Kidney (tissue), 14 donors: ENCODE measurements around the gene APCDD1. TPM values are rescaled to one million over a fixed set of nuclear protein-coding genes. Genes with fewer than 3 reads are reported as not detected.
A peak's percentile ranks its signal among the peaks of the same experiment; 100 is the strongest.

Experiments
- DNase-seq, 5 donors: peaks; one replicate each; pipeline ENCODE4 v3.0.0-alpha.2; 2013 to 2020
- FAIRE-seq: peaks from 2 replicates; lab custom pipeline; 2012; peaks lifted over from hg19 to GRCh38; lab: Jason Lieb, UNC
- H3K27ac ChIP-seq, 2 donors: one replicate each; pipeline ENCODE4 v1.7.0; 2013; ENCODE audit warnings: low read depth in 2 of 2, low read length in 2 of 2, inconsistent platforms in 1 of 2
- H3K27me3 ChIP-seq: one replicate; pipeline ENCODE4 v1.7.1; 2013; ENCODE audit warnings: low read length, inconsistent platforms; ENCODE audit not compliant: control insufficient read depth, insufficient read depth
- H3K36me3 ChIP-seq, 3 donors: one replicate each; pipeline versions ENCODE4 v1.7.0 to v1.7.1; 2013; ENCODE audit warnings: low read length in 3 of 3, control low read depth in 1 of 3, inconsistent platforms in 1 of 3; ENCODE audit not compliant: insufficient read depth in 3 of 3, control insufficient read depth in 2 of 3
- H3K4me1 ChIP-seq, 3 donors: one replicate each; pipeline versions ENCODE4 v1.7.0 to v1.7.1; 2013; ENCODE audit warnings: low read length in 3 of 3, inconsistent platforms in 1 of 3, low read depth in 1 of 3; ENCODE audit not compliant: control insufficient read depth in 2 of 3, insufficient read depth in 2 of 3
- H3K4me3 ChIP-seq, 3 donors: one replicate each; pipeline versions ENCODE4 v1.7.0 to v1.8.1; 2013; ENCODE audit warnings: low read length in 3 of 3, control low read depth in 1 of 3, inconsistent platforms in 1 of 3
- H3K9ac ChIP-seq, 3 donors: one replicate each; pipeline versions ENCODE4 v1.7.0 to v1.7.1; 2013; ENCODE audit warnings: low read length in 3 of 3, control low read depth in 1 of 3, inconsistent platforms in 1 of 3
- H3K9me3 ChIP-seq, 3 donors: one replicate each; pipeline versions ENCODE4 v1.7.0 to v1.7.1; 2013; ENCODE audit warnings: low read length in 3 of 3, control low read depth in 1 of 3, inconsistent platforms in 1 of 3; ENCODE audit not compliant: control insufficient read depth in 2 of 3, insufficient read depth in 1 of 3
- intact Hi-C: fragments of 100-400 bp; cut with DNase I; formaldehyde crosslinking; loops from one replicate; pipeline ENCODE4 v1.11.1; 2022
- polyA plus RNA-seq: library from polyadenylated mRNA; stranded (reverse); fragments of 350-450 nt; fragmentation: Illumina TruSeq; extraction: RNeasy Lipid Tissue Mini Kit (QIAGEN cat#74804); gene quantifications from one replicate; pipeline ENCODE4 v1.2.3, GENCODE V29; 2014; ENCODE audit warnings: low read depth, low replicate concordance; ENCODE audit not compliant: insufficient read depth
- total RNA-seq: library from RNA; stranded (reverse); fragmentation: NEBNext Ultra II Directional; extraction: Animal tissue kit (Norgen Biotek cat#: 25700); gene quantifications from one replicate; pipeline ENCODE4 v1.2.1, GENCODE V29; 2021
- TF ChIP-seq, protein P1 (sequence below): IDR thresholded peaks from 3 replicates; pipeline ENCODE4 v1.5.1; 2012; ENCODE audit warnings: mild to moderate bottlenecking, moderate library complexity, borderline replicate concordance; ENCODE audit not compliant: insufficient read depth; ENCODE audit errors: extremely low read depth
- donor health status: control.
- donor health status: control.
- donor health status: control.
- donor health status: control.
- donor health status: control.
- donor health status: DM: yes; HTN: yes; CAD: no.
- donor health status: Normal renal cell carcinoma (clear cell type).

The APCDD1 gene
- total and polyA plus RNA-seq, 2 donors from 2014 or later = 2.8 to 22.9 TPM

DNA sequence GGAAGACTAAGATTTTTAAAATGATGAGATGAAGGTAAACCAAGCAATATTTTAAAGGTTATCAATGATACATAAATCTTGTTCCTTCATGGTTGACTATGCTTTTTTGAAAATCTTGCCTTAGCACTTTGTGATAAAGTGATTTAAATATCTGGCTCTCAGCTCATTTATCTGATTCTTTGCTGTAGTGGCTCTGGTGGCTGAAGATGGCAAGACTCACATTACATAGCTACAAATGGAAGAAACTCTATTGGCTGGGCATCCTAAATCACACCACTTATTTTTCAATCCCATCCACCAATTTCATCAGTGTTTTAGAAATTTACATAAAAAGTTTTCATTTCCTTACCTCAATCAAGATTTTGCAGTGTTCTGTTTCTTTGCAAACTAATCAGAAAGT, 16.6 kb upstream of the APCDD1 start:
- no peaks in the 10 kb centered on the region for H3K9me3 ChIP-seq
- no peak overlapping the region for H3K4me3 ChIP-seq
- no peak overlapping the region for H3K9ac ChIP-seq
- H3K4me1 ChIP-seq = no peaks in the 10 kb centered on the region
- H3K36me3 ChIP-seq = no peaks in the 10 kb centered on the region
- intact Hi-C loops = no loop called here
- no peak overlapping the region for H3K27ac ChIP-seq
- TF ChIP-seq, protein P1, sequence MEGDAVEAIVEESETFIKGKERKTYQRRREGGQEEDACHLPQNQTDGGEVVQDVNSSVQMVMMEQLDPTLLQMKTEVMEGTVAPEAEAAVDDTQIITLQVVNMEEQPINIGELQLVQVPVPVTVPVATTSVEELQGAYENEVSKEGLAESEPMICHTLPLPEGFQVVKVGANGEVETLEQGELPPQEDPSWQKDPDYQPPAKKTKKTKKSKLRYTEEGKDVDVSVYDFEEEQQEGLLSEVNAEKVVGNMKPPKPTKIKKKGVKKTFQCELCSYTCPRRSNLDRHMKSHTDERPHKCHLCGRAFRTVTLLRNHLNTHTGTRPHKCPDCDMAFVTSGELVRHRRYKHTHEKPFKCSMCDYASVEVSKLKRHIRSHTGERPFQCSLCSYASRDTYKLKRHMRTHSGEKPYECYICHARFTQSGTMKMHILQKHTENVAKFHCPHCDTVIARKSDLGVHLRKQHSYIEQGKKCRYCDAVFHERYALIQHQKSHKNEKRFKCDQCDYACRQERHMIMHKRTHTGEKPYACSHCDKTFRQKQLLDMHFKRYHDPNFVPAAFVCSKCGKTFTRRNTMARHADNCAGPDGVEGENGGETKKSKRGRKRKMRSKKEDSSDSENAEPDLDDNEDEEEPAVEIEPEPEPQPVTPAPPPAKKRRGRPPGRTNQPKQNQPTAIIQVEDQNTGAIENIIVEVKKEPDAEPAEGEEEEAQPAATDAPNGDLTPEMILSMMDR = no peak
- FAIRE-seq = no peak
- no peaks in the 10 kb centered on the region for H3K27me3 ChIP-seq
- DNase-seq = peak in 1 of 5 donors; percentile 43

GRCh38 chr18:10439898-10440297, 14.5 kb upstream of the APCDD1 start:
- Histone ChIP-seq H3K27ac (no peak overlapping the region), H3K4me1 (no peaks in the 10 kb centered on the region), H3K27me3 (no peaks in the 10 kb centered on the region), H3K36me3 (no peaks in the 10 kb centered on the region), H3K9me3 (no peaks in the 10 kb centered on the region), H3K4me3 (no peak overlapping the region), H3K9ac (no peak overlapping the region)
- no peak for DNase-seq
- TF ChIP-seq, protein P1 = no peak
- FAIRE-seq = no peak
- intact Hi-C loops = no loop called here

DNA sequence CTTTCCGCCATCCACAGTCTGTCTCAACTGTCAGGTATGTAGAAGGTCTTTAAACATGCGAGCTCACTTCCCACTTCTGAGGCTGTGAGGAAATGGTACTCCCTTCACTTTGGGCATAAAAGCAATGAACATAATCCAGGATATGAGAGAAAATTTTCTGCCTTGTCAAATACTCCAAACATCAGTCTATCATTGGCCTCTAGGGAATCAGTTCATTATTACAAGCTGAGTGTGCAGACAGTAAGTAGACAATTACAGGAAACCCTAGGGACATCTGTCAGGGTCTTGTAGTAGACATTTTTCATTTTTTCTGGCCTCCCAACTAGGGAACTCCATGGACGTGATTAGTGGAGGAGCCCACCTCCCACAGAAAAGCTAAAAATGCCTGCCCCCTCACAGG, 13.6 kb upstream of the APCDD1 start:
- Histone ChIP-seq H3K27me3 (no peaks in the 10 kb centered on the region), H3K27ac (no peak overlapping the region), H3K9me3 (no peaks in the 10 kb centered on the region), H3K4me1 (no peaks in the 10 kb centered on the region), H3K36me3 (no peaks in the 10 kb centered on the region), H3K4me3 (no peak overlapping the region), H3K9ac (no peak overlapping the region)
- no peak for FAIRE-seq
- intact Hi-C loops = no loop called here
- TF ChIP-seq, protein P1 = no peak
- no peak for DNase-seq

- FAIRE-seq (no peak), DNase-seq (no peak)
- Histone ChIP-seq H3K9ac (no peak overlapping the region), H3K27ac (no peak overlapping the region), H3K4me3 (no peak overlapping the region), H3K36me3 (no peaks in the 10 kb centered on the region), H3K27me3 (no peaks in the 10 kb centered on the region), H3K9me3 (no peaks in the 10 kb centered on the region), H3K4me1 (no peaks in the 10 kb centered on the region)
- intact Hi-C loops = no loop called here
- TF ChIP-seq, protein P1 = no peak
Observed at GRCh38 chr18:10441472-10441871, 13.0 kb upstream of the APCDD1 start.
